GM21360 (cell line): ENCODE measurements around the gene SAMD8.
A peak's percentile ranks its signal among the peaks of the same experiment; 100 is the strongest.
"Not testable (repeated sequence)": the region's sequence is repeated elsewhere in the genome, so short reads cannot be mapped to it uniquely, and the experiment has no call there.

Experiments used
- ATAC-seq: cut with Tn5 transposase; IDR thresholded peaks from one replicate; pipeline ENCODE4 v1.9.1; 2021; ENCODE audit warnings: mild to moderate bottlenecking, moderate library complexity; ENCODE audit not compliant: unreplicated experiment

The SAMD8 gene

GRCh38 chr10:75106891-75107290 is 4.6 kb upstream of the SAMD8 start:
- not testable (repeated sequence) for ATAC-seq

- ATAC-seq = no peak
Measured at GRCh38 chr10:75107756-75108683, 3.4 kb upstream of the SAMD8 start.

GRCh38 chr10:75108684-75109458 is 2.6 kb upstream of the SAMD8 start:
- ATAC-seq = no peak

- no peak for ATAC-seq
Measured at GRCh38 chr10:75109459-75109778, 2.0 kb upstream of the SAMD8 start.

- ATAC-seq = no peak
Measured at GRCh38 chr10:75110006-75110632, 1.3 kb upstream of the SAMD8 start.

GRCh38 chr10:75111907-75112679 is 637 bp downstream of the SAMD8 start:
- peak; percentile 17 for ATAC-seq

- ATAC-seq = no peak
Measured at GRCh38 chr10:75115137-75115536, 3.7 kb downstream of the SAMD8 start.

- ATAC-seq = not testable (repeated sequence)
Measured at GRCh38 chr10:75116941-75117775, 5.7 kb downstream of the SAMD8 start.

GRCh38 chr10:75117995-75118394 is 6.5 kb downstream of the SAMD8 start:
- ATAC-seq = no peak

GRCh38 chr10:75119444-75120066 is 8.1 kb downstream of the SAMD8 start:
- not testable (repeated sequence) for ATAC-seq

GRCh38 chr10:75121322-75121721 is 9.9 kb downstream of the SAMD8 start:
- no peak for ATAC-seq

GRCh38 chr10:75122505-75122904 is 11.0 kb downstream of the SAMD8 start:
- ATAC-seq = no peak

- ATAC-seq = no peak
Measured at GRCh38 chr10:75123088-75123682, 11.7 kb downstream of the SAMD8 start.

- ATAC-seq = no peak
Measured at GRCh38 chr10:75126277-75126676, 14.8 kb downstream of the SAMD8 start.

GRCh38 chr10:75127471-75127870 is 16.0 kb downstream of the SAMD8 start:
- ATAC-seq = no peak

- not testable (repeated sequence) for ATAC-seq
Measured at GRCh38 chr10:75128985-75129384, 17.5 kb downstream of the SAMD8 start.

- no peak for ATAC-seq
Measured at GRCh38 chr10:75129537-75129936, 18.1 kb downstream of the SAMD8 start.

GRCh38 chr10:75133701-75134100 is 22.2 kb downstream of the SAMD8 start:
- ATAC-seq = not testable (repeated sequence)

GRCh38 chr10:75136346-75136745 is 24.9 kb downstream of the SAMD8 start:
- no peak for ATAC-seq
